ENCODE data around the gene PHTF1.

PHTF1 gene

GRCh38 chr1:113759333-113760101, at the start of gene PHTF1:
Gene PHTF1 (minus strand): TSS chr1:113759486. CDS start chr1:113758703, 783 bp downstream.
- DNase-seq: peak; percentile 84

DNA sequence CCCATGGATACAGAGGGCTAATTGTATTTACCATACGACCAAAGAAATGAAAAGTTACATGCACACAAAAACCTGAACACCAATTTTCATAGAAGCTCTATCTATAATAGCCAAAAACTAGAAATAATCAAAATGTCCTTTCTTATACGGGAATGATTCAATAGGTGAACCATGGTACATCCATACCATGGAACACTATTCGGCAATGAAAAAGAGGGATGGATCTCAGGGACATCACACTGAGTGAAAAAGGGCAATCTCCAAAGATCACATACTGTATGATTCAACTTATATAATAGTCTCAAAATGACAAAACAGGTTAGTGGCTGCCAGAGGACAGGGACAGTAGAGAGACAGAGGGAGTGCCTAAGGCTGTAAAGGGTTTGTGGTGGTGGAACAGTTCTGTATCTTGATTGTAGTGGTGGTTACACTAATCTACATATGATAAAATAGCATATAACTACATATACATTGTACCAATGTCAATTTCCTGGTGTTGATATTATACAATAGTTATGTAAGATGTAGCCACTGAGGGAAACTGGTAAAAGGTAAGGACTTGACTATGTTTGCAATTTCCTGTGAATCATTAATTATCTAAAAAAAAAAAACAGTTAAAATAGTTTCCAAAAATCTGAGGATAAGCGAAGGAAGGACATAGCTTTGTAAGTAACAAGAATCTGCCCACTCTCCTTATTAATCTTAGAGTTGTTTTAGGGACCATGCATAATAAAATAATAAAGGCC, 49.3 kb upstream of the PHTF1 start:
- no peak for DNase-seq

- no peak for DNase-seq
Measured at GRCh38 chr1:113805639-113806038, 46.4 kb upstream of the PHTF1 start.

- DNase-seq: no peak
Measured at GRCh38 chr1:113805256-113805531, 45.9 kb upstream of the PHTF1 start.

DNA sequence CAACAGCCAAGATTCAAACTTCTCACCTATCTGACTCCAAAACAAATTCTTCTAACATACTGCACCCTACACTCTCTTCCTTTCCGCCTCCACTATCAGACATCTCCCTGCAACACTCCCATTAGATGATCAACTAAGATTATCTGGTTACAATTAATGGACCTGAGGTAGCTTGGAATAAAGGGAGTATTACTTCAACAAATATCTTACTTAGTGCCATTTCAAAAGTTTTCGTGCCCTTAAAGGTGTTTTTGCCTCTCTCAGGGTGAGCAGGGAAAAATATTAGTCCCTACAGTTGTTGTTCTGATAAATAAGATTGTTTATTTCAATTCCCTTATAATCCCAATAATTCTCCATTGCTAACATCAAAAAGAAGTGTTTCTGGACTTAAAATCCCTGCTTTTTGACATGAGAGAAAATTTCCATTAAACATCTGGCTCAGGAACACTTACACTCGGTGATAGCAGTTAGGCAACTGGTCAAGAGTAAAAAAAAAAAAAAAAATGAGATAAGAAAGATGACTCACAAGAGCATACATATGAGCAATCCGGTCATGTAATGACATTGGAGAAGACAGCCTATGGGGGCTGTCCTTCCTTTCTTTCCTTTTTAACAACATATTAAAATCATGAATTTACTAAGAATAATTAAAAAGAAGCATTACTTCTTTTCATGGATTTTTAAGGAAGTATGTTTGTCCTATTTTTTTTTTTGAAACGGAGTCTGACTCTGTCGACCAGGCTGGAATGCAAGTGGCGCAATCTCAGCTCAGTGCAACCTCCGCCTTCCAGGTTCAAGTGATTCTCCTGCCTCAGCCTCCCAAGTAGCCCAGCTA, 45.4 kb upstream of the PHTF1 start:
- DNase-seq: no peak

DNA sequence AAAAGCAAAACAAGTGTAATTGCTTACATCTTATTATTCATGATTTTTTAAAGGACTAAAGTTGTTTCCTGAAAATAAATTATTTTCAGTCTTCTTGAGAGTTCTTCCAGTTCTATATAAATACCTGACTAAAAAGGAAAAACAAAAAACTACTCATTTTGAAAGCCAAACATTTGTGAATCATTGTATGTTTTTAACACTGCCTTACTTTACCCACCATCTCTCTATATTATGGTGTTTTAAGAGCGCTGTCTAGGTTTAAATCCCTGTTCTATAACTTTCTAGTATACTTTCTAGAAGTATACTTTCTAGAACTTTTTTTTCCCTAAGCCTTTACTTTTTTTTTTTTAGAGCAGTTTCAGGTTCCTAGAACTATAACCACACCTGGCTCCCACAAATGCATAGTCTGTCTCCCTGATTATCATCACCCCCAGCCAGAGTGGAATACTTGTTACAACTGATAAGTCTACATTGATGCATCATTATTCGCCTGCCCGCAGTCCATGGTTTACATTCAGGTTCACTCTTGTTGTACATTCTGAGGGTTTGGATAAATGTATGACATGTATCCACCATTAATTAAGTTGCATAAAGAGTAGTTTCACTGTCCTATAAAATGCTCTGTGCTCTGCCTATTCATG, 43.2 kb upstream of the PHTF1 start:
- DNase-seq: no peak

DNA sequence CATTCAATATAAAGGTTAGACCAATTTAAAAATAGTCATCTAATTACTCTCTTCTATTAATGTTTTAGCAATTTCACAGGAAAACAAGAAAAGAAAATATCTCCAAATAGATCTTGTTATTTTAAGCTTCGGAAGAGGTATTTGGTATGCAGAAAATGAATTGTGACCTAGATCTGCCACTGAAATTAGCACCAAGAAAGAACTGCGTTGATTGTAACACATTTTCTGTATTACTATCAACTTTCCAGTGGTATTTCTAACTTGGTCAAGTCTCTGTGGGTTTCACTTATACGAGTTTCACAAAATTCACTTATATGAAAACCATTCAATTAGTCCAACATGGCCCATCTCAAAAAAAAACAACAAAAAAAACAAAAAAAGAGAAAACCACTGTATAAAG, 41.2 kb upstream of the PHTF1 start:
- no peak for DNase-seq

- no peak for DNase-seq
Measured at GRCh38 chr1:113797472-113797871, 38.2 kb upstream of the PHTF1 start.

- DNase-seq: no peak
Measured at GRCh38 chr1:113793878-113794834, 34.9 kb upstream of the PHTF1 start.

DNA sequence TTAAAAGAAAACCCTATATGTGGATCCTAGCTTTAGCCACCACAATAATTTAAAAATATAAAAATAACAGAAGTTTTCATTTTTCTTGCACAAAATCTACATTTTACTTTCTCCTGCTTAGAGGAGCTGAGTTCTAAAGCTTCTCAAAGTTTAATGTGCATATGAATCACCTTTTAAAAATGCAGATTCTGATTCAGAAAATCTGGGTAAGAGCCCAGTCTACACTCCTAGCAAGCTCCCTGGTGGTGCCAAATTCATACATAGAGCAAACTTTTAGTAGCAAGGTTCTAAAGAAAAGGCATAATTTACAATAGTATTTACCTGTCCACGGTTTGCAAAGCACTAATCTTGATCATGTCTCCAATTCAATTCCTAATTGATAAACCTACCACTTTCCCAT, 33.7 kb upstream of the PHTF1 start:
- DNase-seq: no peak

GRCh38 chr1:113792471-113792870, 33.2 kb upstream of the PHTF1 start:
- DNase-seq: no peak

- DNase-seq: no peak
Measured at GRCh38 chr1:113788802-113789201, 29.5 kb upstream of the PHTF1 start.

DNA sequence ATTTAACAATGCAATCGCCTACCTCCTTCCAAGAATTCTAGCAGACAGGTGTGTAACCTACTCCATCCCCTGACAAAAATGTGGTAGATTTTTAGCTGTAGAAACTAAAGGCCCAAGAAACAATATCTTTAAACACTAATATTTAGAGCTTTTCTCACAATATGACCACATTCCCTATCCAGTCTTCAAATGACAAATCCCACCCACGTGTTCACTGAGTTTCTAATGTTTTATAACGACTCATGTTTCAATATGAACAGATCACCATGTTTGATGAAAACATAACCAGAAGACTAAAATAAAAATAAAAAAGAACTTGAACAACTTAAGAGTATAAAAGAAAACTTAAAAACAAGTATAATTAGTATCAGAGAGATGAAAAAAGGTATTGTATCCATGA, 28.4 kb upstream of the PHTF1 start:
- DNase-seq: no peak

- DNase-seq: no peak
Measured at GRCh38 chr1:113786069-113786468, 26.8 kb upstream of the PHTF1 start.

DNA sequence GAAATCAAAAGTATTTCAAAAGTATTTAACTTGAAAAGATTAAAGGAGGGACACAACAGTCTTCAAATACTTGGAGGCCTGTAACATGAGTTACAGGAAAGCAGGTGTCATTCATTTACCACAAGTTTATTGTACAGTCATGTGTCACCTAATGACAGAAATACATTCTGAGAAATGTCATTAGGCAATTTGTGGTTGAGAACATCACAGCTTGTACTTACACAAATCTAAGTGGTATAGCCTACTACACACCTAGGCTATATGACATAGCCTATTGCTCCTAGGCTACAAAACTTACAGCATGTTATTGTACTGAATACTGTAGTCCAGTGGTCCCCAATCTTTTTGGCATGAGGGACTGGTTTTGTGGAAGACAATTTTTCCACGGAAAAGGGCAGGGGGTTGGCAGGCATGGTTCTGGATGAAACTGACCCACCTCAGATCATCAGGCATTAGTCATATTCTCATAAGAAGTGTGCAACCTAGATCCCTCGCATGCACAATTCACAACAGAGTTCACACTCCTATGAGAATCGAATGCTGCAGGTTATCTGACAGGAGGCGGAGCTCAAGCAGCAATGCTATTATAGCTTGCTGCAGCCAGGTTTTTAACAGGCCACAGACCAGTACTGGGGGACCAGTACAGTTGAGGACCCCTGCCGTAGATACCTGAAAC, 25.0 kb upstream of the PHTF1 start:
- no peak for DNase-seq

DNA sequence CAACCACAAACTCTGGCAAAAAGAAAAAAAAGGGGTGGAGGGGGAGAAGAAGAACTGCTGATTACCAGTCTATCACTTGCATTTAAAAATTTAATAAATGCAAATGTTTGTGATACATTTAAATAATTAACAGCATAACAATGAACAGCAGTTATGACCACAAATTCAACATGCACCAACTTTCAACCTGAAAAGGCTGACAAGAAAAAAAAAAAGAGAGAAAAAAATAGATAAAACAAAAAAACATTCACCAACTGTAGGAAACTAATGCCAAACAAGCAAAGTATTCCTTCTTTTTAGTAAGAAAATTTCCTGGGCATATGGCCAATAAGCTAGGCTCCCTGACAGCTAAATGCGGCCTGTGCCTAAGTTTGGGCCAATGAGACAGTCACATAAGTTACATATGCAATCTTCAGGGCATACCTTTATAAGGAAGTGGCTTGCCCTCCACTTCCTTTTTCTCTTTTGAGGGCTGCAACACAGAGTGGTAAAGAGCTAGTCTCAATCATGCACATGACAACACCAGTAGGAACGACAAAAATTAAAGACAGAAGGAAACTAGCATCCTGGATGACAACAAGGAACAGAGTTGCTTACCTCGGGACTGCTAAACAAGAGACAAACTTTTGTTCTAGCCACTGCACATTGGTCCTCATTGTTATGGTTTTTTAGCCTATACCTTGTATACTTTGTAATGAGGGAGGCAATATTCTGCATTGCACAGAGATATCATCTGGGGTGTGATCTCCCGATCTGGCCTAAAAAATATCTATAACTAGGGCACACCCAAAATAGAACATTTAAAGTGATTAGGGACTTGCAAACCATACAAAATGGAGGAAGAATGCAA, 24.2 kb upstream of the PHTF1 start:
- DNase-seq: peak; percentile 51

GRCh38 chr1:113782406-113782805, 23.1 kb upstream of the PHTF1 start:
- no peak for DNase-seq

DNA sequence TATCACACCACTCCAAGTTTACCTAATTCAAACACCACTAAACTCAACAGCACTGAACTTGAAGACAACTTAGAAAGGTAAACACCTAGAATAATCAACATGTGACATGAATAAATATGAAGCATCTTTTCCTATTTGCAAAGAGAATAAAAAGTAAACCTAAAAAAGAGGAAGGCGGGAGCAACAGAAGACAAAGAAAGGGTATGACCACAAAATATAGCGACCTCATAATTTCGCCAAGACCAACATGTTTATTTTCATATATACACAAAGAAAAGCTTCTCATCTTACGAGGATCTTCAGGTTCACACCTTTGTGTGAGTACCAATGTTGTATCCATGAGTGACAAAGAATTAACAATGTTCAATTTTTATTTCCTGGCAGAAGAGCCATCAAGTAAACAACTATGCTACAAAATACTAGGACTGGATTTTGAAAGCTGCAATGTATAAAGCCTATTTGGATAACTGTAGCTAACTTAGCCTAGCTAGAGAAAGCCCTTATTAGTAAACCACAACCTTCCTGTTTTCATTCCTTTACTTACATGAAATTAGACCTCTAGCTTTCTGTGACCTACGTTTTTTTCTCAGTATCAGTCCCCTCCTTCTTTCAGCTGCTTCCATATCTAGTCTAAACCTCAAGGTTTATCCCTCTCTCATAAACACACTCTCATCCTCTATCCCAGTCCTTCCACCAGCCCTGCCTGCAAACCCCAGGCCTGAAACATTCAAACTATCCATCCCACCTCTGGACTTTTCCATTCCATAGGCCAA, 21.3 kb upstream of the PHTF1 start:
- no peak for DNase-seq

GRCh38 chr1:113779542-113779941, 20.3 kb upstream of the PHTF1 start:
- no peak for DNase-seq

DNA sequence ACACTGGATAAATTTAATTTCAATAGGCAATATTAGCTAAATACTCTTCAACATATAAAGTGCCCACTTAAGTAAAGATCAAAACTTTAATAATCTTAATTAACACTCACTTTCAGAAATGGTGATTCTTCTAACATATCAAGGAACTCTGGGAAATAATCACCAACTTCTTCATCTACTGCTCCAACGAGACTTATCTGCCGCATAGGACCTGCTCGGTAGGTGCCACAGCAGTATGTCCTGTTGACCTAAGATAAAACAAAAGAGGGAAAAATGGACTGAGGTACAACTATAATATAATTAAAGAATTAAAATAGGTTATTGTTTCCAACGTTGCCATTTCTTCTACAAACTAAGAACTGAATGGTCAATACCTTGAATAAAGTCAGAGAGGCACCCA, 18.3 kb upstream of the PHTF1 start:
- DNase-seq: no peak

Data from femur (tissue), 1 donor.